HUES48 (cell line): ENCODE results near the gene GPR65.

ENCODE experiments used
- H3K27ac ChIP-seq: one replicate; pipeline ENCODE4 v1.7.0; 2013; ENCODE audit warnings: low read depth, low read length, inconsistent platforms
- H3K27me3 ChIP-seq: 2 replicates; pipeline ENCODE4 v1.6.1; 2013; ENCODE audit warnings: mild to moderate bottlenecking, low read length; ENCODE audit not compliant: control insufficient read depth, insufficient read depth
- H3K36me3 ChIP-seq: 2 replicates; pipeline ENCODE4 v1.6.1; 2013; ENCODE audit warnings: low read length; ENCODE audit not compliant: control insufficient read depth, insufficient read depth
- H3K4me1 ChIP-seq: 2 replicates; pipeline ENCODE4 v1.6.1; 2013; ENCODE audit warnings: mild to moderate bottlenecking, low read length; ENCODE audit not compliant: control insufficient read depth, insufficient read depth
- H3K4me3 ChIP-seq: 2 replicates; pipeline ENCODE4 v1.5.1; 2013; ENCODE audit warnings: mild to moderate bottlenecking, low read depth, low read length
- H3K9ac ChIP-seq: 2 replicates; pipeline ENCODE4 v1.6.1; 2013; ENCODE audit warnings: mild to moderate bottlenecking, low read depth, low read length, moderate library complexity
- H3K9me3 ChIP-seq: 2 replicates; pipeline ENCODE4 v1.6.1; 2013; ENCODE audit warnings: low read length; ENCODE audit not compliant: control insufficient read depth, insufficient read depth

Gene GPR65

GRCh38 chr14:88004506-88005036 is 364 bp upstream of the GPR65 start:
- no peaks in the 10 kb centered on the region for H3K9me3 ChIP-seq
- no peak overlapping the region for H3K27ac ChIP-seq
- no peak overlapping the region for H3K9ac ChIP-seq
- H3K4me1 ChIP-seq, result no peaks in the 10 kb centered on the region; the same call in 1 of the 2 replicates
- no peaks in the 10 kb centered on the region for H3K27me3 ChIP-seq
- no peaks in the 10 kb centered on the region for H3K36me3 ChIP-seq
- H3K4me3 ChIP-seq, result no peak overlapping the region

DNA sequence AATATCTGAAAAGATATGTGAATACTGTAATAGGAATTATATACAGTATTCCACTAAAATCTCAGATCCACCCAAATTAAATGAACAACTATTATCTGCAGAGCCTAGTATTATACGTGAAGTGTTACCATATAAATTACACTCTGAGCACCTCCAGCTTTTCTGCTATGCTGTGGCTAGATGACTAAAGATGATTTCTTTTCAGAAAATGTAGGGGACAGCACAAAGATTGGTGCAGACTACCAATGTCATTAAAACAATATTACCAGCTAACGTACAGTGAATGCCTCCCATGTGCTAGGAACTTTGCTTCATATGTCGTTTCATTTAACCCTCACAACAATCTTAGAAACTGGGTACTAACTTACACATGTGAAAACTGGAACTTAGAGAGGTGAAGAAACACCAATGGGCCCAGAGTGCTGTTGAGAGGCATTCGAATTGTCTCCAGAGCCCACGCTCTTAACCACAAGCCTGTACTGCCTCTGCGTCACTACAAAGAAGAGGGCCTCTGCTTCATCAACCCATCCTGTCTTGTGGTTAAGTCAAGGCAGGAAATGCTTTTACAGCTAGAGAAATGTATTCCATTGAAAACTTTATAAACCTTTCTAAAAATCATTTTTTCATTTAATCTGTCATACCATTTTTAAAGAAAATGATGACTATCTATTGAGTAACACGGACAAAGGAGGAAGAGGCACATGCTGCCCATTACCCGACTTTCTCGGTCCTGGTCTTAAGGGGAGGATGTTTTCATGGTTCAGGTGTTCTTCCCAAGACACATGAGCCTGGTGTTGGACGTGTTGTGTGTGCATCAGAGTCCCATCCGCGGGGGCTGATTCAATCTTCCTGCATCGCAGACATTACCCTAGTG is 1.3 kb downstream of the GPR65 start:
- H3K4me3 ChIP-seq, result no peak overlapping the region
- H3K9ac ChIP-seq, result no peak overlapping the region
- no peak overlapping the region for H3K27ac ChIP-seq
- no peaks in the 10 kb centered on the region for H3K36me3 ChIP-seq
- no peaks in the 10 kb centered on the region for H3K9me3 ChIP-seq
- H3K27me3 ChIP-seq, result no peaks in the 10 kb centered on the region
- no peaks in the 10 kb centered on the region; the same call in 1 of the 2 replicates for H3K4me1 ChIP-seq

- Histone ChIP-seq H3K4me1 (no peaks in the 10 kb centered on the region; the same call in 1 of the 2 replicates), H3K27me3 (no peaks in the 10 kb centered on the region), H3K9me3 (no peaks in the 10 kb centered on the region), H3K27ac (no peak overlapping the region), H3K9ac (no peak overlapping the region), H3K4me3 (no peak overlapping the region), H3K36me3 (no peaks in the 10 kb centered on the region)
These were observed 2.7 kb downstream of the GPR65 start for GRCh38 chr14:88007608-88008007.

GRCh38 chr14:88008039-88008742 is 3.3 kb downstream of the GPR65 start:
- H3K4me3 ChIP-seq, result no peak overlapping the region
- no peaks in the 10 kb centered on the region for H3K27me3 ChIP-seq
- H3K4me1 ChIP-seq, result no peaks in the 10 kb centered on the region
- no peaks in the 10 kb centered on the region for H3K9me3 ChIP-seq
- H3K9ac ChIP-seq, result no peak overlapping the region
- no peak overlapping the region for H3K27ac ChIP-seq
- no peaks in the 10 kb centered on the region for H3K36me3 ChIP-seq

DNA sequence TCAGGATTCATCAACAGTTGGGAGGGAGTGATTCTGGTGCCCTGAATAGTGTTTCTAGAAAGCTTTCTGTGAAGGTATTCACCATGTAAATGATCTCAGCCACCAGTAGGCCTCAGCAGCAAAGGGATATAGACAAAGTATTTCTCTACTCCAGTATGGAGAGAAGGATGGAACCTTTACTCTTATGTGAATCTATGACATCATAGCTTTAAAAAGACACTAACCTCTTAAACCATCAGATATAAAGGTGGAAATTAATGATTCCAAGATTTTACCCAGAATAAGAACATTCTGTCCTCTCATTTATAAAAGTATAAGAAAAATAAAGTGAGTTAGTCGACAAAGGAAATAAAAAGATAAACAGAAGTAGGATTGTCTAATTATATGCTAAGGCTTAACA is 4.6 kb downstream of the GPR65 start:
- H3K9me3 ChIP-seq, result no peaks in the 10 kb centered on the region
- H3K27ac ChIP-seq, result no peak overlapping the region
- H3K36me3 ChIP-seq, result no peaks in the 10 kb centered on the region
- no peak overlapping the region for H3K9ac ChIP-seq
- H3K4me1 ChIP-seq, result no peaks in the 10 kb centered on the region
- no peaks in the 10 kb centered on the region for H3K27me3 ChIP-seq
- H3K4me3 ChIP-seq, result no peak overlapping the region

GRCh38 chr14:88010331-88010730 is 5.4 kb downstream of the GPR65 start:
- H3K27ac ChIP-seq, result no peak overlapping the region
- no peaks in the 10 kb centered on the region for H3K27me3 ChIP-seq
- H3K36me3 ChIP-seq, result no peaks in the 10 kb centered on the region
- no peaks in the 10 kb centered on the region for H3K4me1 ChIP-seq
- H3K4me3 ChIP-seq, result no peak overlapping the region
- H3K9ac ChIP-seq, result no peak overlapping the region
- H3K9me3 ChIP-seq, result no peaks in the 10 kb centered on the region

GRCh38 chr14:88012495-88012894 is 7.6 kb downstream of the GPR65 start:
- Histone ChIP-seq H3K36me3 (no peaks in the 10 kb centered on the region), H3K27me3 (no peaks in the 10 kb centered on the region), H3K4me1 (no peaks in the 10 kb centered on the region), H3K9ac (no peak overlapping the region), H3K27ac (no peak overlapping the region), H3K4me3 (no peak overlapping the region), H3K9me3 (no peaks in the 10 kb centered on the region)

DNA sequence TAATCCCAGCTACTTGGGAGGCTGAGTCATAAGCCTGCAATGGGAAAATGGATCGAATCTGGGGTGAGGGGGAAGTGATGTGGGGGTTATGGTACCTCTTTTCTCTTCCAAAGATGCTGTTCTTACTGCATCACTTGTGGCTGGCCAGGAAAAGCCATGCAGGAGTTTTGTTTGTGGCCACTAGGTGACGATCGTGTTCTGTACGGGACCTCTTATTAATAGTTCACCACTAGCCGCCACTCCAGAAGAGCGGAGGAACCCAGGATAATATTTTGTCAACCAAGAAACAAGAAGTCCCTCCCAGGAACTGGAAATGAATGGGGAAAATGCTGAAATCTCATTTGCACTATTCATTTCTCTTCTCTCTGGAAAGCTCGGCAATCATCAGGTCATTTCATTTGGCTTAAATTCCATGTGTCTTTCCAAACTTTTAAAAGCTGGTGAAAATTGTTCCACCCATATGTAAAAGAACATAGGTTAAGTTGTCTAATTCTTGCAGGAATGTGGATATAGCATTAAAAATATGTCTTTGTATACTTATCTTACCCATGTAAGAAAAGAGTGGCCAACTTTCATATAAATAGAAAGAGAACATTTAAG is 8.9 kb downstream of the GPR65 start:
- no peak overlapping the region for H3K9ac ChIP-seq
- H3K27me3 ChIP-seq, result no peaks in the 10 kb centered on the region
- no peaks in the 10 kb centered on the region for H3K9me3 ChIP-seq
- no peaks in the 10 kb centered on the region for H3K36me3 ChIP-seq
- H3K27ac ChIP-seq, result no peak overlapping the region
- no peaks in the 10 kb centered on the region for H3K4me1 ChIP-seq
- no peak overlapping the region for H3K4me3 ChIP-seq

GRCh38 chr14:88016768-88017167 is 11.8 kb downstream of the GPR65 start:
- H3K36me3 ChIP-seq, result no peaks in the 10 kb centered on the region
- H3K27ac ChIP-seq, result no peak overlapping the region
- H3K4me3 ChIP-seq, result no peak overlapping the region
- no peaks in the 10 kb centered on the region for H3K9me3 ChIP-seq
- H3K27me3 ChIP-seq, result no peaks in the 10 kb centered on the region
- no peak overlapping the region for H3K9ac ChIP-seq
- H3K4me1 ChIP-seq, result no peaks in the 10 kb centered on the region

DNA sequence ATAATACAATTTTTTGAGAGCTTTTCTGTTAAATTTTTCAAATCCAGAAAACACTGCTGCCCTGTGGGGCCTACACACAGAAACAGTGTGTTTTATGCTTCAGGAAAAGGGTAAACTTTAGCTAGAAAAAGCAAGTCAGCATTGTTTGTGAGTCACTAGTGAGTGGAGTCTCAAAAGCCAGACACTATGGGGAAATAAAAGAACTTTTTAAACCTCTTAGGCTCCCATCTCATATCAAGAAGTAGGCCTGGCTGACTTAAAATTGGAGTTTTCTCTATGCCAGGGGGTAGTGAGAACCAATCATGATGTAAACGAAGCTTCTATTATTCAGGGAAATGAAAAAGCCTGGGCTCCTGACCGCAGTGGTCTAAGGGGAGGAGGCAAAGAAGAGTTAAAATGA is 12.6 kb downstream of the GPR65 start:
- Histone ChIP-seq H3K36me3 (no peaks in the 10 kb centered on the region), H3K9ac (no peak overlapping the region), H3K4me3 (no peak overlapping the region), H3K27ac (no peak overlapping the region), H3K9me3 (no peaks in the 10 kb centered on the region), H3K27me3 (no peaks in the 10 kb centered on the region), H3K4me1 (no peaks in the 10 kb centered on the region)
